Body of pancreas (tissue), 4 donors: Measurements from ENCODE around the gene PGAP1.

Experiments
- POLR2A ChIP-seq, 3 donors: fragments of 450-650 bp; IDR thresholded peaks; one replicate each; pipeline ENCODE4 v1.6.1; 2016; ENCODE audit warnings: antibody characterized with exemption in 3 of 3, mild to moderate bottlenecking in 2 of 3
- TF ChIP-seq, protein P1 (sequence below), 7 experiments: fragments of 450-650 bp in 4 of 7; fragments of 200-600 bp in 3 of 7; sonication (generic) in 3 of 7; IDR thresholded peaks; one replicate each; pipeline ENCODE4 v1.5.1; 2016 to 2019; ENCODE audit warnings: antibody characterized with exemption in 7 of 7

DNA sequence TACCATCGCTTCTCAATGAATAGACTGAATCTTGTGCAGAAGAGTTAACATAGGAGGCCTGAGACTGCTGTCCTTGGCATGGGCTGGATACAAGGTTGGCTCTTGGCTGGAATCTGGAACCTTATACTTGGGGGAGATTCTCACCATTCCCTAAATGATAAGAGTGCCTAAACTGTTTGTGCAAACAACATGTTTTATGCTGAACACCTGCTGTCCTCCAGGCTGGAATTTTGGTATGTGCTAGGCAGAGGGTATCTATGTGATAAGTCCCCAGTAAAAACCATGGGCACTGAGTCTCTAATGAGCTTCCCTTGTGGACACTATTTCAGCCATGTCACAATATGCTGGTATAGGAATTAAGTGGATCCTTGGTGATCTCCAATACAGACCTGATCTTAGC lies 12.8 kb downstream of the PGAP1 start:
- TF ChIP-seq, protein P1, sequence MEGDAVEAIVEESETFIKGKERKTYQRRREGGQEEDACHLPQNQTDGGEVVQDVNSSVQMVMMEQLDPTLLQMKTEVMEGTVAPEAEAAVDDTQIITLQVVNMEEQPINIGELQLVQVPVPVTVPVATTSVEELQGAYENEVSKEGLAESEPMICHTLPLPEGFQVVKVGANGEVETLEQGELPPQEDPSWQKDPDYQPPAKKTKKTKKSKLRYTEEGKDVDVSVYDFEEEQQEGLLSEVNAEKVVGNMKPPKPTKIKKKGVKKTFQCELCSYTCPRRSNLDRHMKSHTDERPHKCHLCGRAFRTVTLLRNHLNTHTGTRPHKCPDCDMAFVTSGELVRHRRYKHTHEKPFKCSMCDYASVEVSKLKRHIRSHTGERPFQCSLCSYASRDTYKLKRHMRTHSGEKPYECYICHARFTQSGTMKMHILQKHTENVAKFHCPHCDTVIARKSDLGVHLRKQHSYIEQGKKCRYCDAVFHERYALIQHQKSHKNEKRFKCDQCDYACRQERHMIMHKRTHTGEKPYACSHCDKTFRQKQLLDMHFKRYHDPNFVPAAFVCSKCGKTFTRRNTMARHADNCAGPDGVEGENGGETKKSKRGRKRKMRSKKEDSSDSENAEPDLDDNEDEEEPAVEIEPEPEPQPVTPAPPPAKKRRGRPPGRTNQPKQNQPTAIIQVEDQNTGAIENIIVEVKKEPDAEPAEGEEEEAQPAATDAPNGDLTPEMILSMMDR (IDR thresholded peaks at IDR 0.05): no peak
- no peak for TF ChIP-seq POLR2A (IDR thresholded peaks at IDR 0.05)
